SHP77 (cell line): ENCODE results near the gene LYPLA2.

Source experiments
- DNase-seq, 2 experiments: peaks; one replicate each; lab custom pipeline; 2025; lab: John Stamatoyannopoulos, UW

LYPLA2 gene

DNA sequence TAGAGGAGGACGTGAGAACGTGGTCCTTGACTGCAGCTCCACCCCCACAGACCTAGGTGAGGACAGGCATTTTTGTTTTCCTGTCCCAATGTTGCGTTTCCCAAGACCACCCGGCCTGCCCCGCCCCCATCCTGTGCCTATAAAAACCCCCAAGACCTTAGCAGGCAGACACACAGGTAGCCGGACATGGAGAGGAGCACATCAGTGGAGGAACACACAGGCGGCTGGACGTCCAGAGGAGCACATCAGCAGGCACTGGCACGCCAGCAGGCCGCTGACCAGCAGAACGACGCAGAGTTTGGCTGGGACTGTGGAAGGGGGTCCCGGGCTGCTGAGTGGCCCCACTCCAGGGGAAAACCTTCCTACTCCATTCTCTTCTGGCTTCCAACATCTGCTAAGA is 47.0 kb downstream of the LYPLA2 start:
- no peak for DNase-seq

DNA sequence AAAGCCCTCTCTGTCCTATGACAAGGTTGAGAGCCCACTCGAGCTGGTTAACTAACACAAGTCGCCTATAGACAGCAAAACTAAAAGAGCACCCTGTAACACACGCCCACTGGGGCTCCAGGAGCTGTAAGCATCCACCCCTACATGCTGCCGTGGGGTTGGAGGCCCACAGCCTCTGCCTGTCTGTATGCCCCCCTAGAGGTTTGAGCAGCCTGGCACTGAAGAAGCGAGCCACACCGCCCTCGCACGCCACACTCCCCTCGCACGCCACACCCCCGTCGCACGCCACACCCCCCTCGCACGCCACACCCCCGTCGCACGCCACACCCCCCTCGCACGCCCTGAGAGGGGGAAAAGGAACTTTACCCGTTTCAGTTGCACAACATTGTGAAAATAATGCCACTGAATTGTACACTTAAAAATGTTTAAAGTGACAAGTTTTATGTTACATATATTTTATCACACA is 47.5 kb downstream of the LYPLA2 start:
- peak; percentile 28 to 43 for DNase-seq

DNA sequence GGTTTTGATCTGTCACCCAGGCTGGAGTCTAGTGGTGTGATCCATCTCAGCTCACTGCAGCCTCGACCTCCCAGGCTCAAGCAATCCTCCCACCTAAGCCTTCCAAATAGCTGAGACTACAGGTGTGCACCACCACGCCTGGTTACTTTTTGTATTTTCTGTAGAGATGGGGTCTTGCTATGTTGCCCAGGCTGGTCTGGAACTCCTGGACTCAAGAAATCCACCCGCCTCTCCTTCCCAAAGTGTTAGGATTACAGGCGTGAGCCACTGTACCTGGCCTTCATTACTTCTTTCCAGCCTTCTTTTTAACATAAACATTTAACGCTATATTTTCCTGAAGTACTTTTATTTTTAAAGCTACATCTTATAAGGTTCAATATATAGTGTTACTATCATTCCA is 52.7 kb downstream of the LYPLA2 start:
- DNase-seq, result no peak
